ENCODE data around the gene ZC3HAV1.

The ZC3HAV1 gene

GRCh38 chr7:139016931-139017511, 92.5 kb downstream of the ZC3HAV1 start:
- DNase-seq = peak; percentile 44
- TF ChIP-seq CTCF (IDR thresholded peaks at IDR 0.05) = peak; percentile 53
- H3K9me3 Mint-ChIP-seq = no peaks in the 10 kb centered on the region
- no peaks in the 10 kb centered on the region for H3K36me3 Mint-ChIP-seq (ENCODE audit: low read depth)
- no peak overlapping the region for H3K4me3 Mint-ChIP-seq
- H3K27ac Mint-ChIP-seq = no peak overlapping the region
- H3K27me3 Mint-ChIP-seq (ENCODE audit: low read depth, poor library complexity) = peaks cover 3% of the 10 kb centered on the region
- H3K4me1 Mint-ChIP-seq = peaks cover 15% of the 10 kb centered on the region

- Mint-ChIP-seq H3K9me3 (peaks cover 13% of the 10 kb centered on the region), H3K4me3 (no peak overlapping the region), H3K27me3 (ENCODE audit: low read depth, poor library complexity) (peaks cover 4% of the 10 kb centered on the region), H3K27ac (no peak overlapping the region), H3K4me1 (peaks cover 4% of the 10 kb centered on the region), H3K36me3 (ENCODE audit: low read depth) (no peaks in the 10 kb centered on the region)
- no peak for TF ChIP-seq CTCF (IDR thresholded peaks at IDR 0.05)
- no peak for DNase-seq
These were observed 98.1 kb downstream of the ZC3HAV1 start for GRCh38 chr7:139011373-139011772.

GRCh38 chr7:139004321-139005090, 105.0 kb downstream of the ZC3HAV1 start:
- peaks cover 45% of the 10 kb centered on the region for H3K9me3 Mint-ChIP-seq
- no peak for DNase-seq

GRCh38 chr7:138999414-138999813, 110.1 kb downstream of the ZC3HAV1 start:
- TF ChIP-seq CTCF (IDR thresholded peaks at IDR 0.05) = no peak
- H3K27ac Mint-ChIP-seq = no peak overlapping the region
- H3K4me3 Mint-ChIP-seq = no peak overlapping the region
- H3K4me1 Mint-ChIP-seq = no peaks in the 10 kb centered on the region
- DNase-seq = no peak
- H3K27me3 Mint-ChIP-seq (ENCODE audit: low read depth, poor library complexity) = peaks cover 3% of the 10 kb centered on the region
- no peaks in the 10 kb centered on the region for H3K36me3 Mint-ChIP-seq (ENCODE audit: low read depth)
- H3K9me3 Mint-ChIP-seq = peaks cover 19% of the 10 kb centered on the region

More at GRCh38 chr7:139004321-139005090, 105.0 kb downstream of the ZC3HAV1 start:
- Mint-ChIP-seq H3K27me3 (ENCODE audit: low read depth, poor library complexity) (peaks cover 6% of the 10 kb centered on the region), H3K27ac (no peak overlapping the region), H3K36me3 (ENCODE audit: low read depth) (no peaks in the 10 kb centered on the region), H3K4me3 (no peak overlapping the region), H3K4me1 (no peaks in the 10 kb centered on the region)
- no peak for TF ChIP-seq CTCF (IDR thresholded peaks at IDR 0.05)

Data from nephron progenitor cell (in vitro differentiated cells).